Keratinocyte (primary cell): ENCODE data around the gene PRR19. TPM values are rescaled to one million over a fixed set of nuclear protein-coding genes. Genes with fewer than 3 reads are reported as not detected.

Source experiments
- DNase-seq: peaks from one replicate; pipeline ENCODE4 v3.0.0-alpha.2; 2011; ENCODE audit warnings: low read depth, missing footprints, low spot score
- FAIRE-seq: peaks from 2 replicates; lab custom pipeline; 2011; peaks lifted over from hg19 to GRCh38; lab: Jason Lieb, UNC
- H2AFZ ChIP-seq: 2 replicates; pipeline ENCODE4 v1.6.0; 2012; ENCODE audit warnings: low read length, control low read depth, inconsistent platforms; ENCODE audit not compliant: control insufficient read depth
- H3K27ac ChIP-seq: 2 replicates; pipeline ENCODE4 v1.5.1; 2011; ENCODE audit warnings: low read length; ENCODE audit not compliant: control insufficient read depth, insufficient read depth
- H3K27me3 ChIP-seq: 3 replicates; pipeline ENCODE4 v1.6.0; 2011; ENCODE audit warnings: low read length; ENCODE audit not compliant: control insufficient read depth, insufficient read depth; ENCODE audit errors: extremely low read depth
- H3K36me3 ChIP-seq, 2 experiments: 2 replicates in 1 of 2; 3 replicates in 1 of 2; pipeline ENCODE4 v1.5.1; 2011; ENCODE audit warnings: low read length in 2 of 2, mild to moderate bottlenecking in 1 of 2; ENCODE audit not compliant: control insufficient read depth in 2 of 2, insufficient read depth in 2 of 2; ENCODE audit errors: extremely low read depth in 1 of 2
- H3K4me1 ChIP-seq: 3 replicates; pipeline ENCODE4 v1.5.1; 2011; ENCODE audit warnings: low read length; ENCODE audit not compliant: control insufficient read depth, insufficient read depth; ENCODE audit errors: extremely low read depth
- H3K4me2 ChIP-seq: 3 replicates; pipeline ENCODE4 v1.6.0; 2011; ENCODE audit warnings: low read depth, low read length; ENCODE audit not compliant: control insufficient read depth, insufficient read depth; ENCODE audit errors: extremely low read depth
- H3K4me3 ChIP-seq, 3 experiments: fragments of 200-600 bp in 1 of 3; sonication (generic) in 1 of 3; 2 replicates in 2 of 3; 3 replicates in 1 of 3; pipeline ENCODE4 v1.5.1; 2011 to 2016; ENCODE audit warnings: low read length in 3 of 3, mild to moderate bottlenecking in 3 of 3, control low read depth in 2 of 3, inconsistent platforms in 1 of 3, low read depth in 1 of 3, mixed read lengths in 1 of 3, mixed run types in 1 of 3, moderate library complexity in 1 of 3; ENCODE audit not compliant: control insufficient read depth in 2 of 3, insufficient read depth in 2 of 3; ENCODE audit errors: extremely low read depth in 1 of 3
- H3K79me2 ChIP-seq: 2 replicates; pipeline ENCODE4 v1.6.0; 2012; ENCODE audit warnings: low read length; ENCODE audit not compliant: control insufficient read depth, insufficient read depth
- H3K9ac ChIP-seq: 3 replicates; pipeline ENCODE4 v1.6.0; 2011; ENCODE audit warnings: low read length; ENCODE audit not compliant: control insufficient read depth, insufficient read depth; ENCODE audit errors: extremely low read depth
- H3K9me1 ChIP-seq: 3 replicates; pipeline ENCODE4 v1.6.0; 2011; ENCODE audit warnings: low read length; ENCODE audit not compliant: control insufficient read depth, insufficient read depth; ENCODE audit errors: extremely low read depth
- H3K9me3 ChIP-seq: 2 replicates; pipeline ENCODE4 v1.5.1; 2012; ENCODE audit warnings: low read depth, low read length; ENCODE audit not compliant: control insufficient read depth
- H4K20me1 ChIP-seq: 3 replicates; pipeline ENCODE4 v1.6.0; 2011; ENCODE audit warnings: low read length; ENCODE audit not compliant: control insufficient read depth, insufficient read depth; ENCODE audit errors: extremely low read depth
- EZH2 ChIP-seq: IDR thresholded peaks from one replicate; pipeline ENCODE4 v1.6.1; 2012; ENCODE audit warnings: inconsistent platforms, mild to moderate bottlenecking, low read length, moderate library complexity
- dilution Hi-C: fragments of 300-500 bp; cut with MboI; formaldehyde crosslinking; loops from one replicate; pipeline ENCODE4 v1.7.0; 2020; ENCODE audit warnings: low sequenced_read_pairs; ENCODE audit not compliant: extremely low pct_ligation_motif_present
- polyA plus RNA-seq, 5 experiments: library from polyadenylated mRNA; depleted of rRNA in 3 of 5; stranded (reverse) in 3 of 5; stranded (forward) in 1 of 5; unstranded in 1 of 5; fragments of >200 nt; gene quantifications; 1 replicate in 1 of 5; 2 replicates in 3 of 5; 3 replicates in 1 of 5; pipeline versions ENCODE4 v1.2.1 to v1.2.3, GENCODE V29; 2011 to 2012; ENCODE audit warnings: missing spikeins in 2 of 5, low read depth in 1 of 5, low replicate concordance in 1 of 5
- TF ChIP-seq, protein P1 (sequence below), 3 experiments: IDR thresholded peaks in 1 of 3; conservative IDR thresholded peaks in 1 of 3; optimal IDR thresholded peaks in 1 of 3; 2 replicates in 2 of 3; 3 replicates in 1 of 3; pipeline versions ENCODE3 to v1.5.1; 2011; ENCODE audit warnings: low read length in 3 of 3, mild to moderate bottlenecking in 3 of 3, moderate library complexity in 2 of 3, control low read depth in 1 of 3, inconsistent platforms in 1 of 3; ENCODE audit not compliant: insufficient read depth in 2 of 3; ENCODE audit errors: extremely low read depth in 1 of 3

The PRR19 gene
- polyA plus RNA-seq, 1 donor (not counting 4 experiments of a cell fraction or from before 2014, with no cell fraction given), result 0.25 TPM

DNA sequence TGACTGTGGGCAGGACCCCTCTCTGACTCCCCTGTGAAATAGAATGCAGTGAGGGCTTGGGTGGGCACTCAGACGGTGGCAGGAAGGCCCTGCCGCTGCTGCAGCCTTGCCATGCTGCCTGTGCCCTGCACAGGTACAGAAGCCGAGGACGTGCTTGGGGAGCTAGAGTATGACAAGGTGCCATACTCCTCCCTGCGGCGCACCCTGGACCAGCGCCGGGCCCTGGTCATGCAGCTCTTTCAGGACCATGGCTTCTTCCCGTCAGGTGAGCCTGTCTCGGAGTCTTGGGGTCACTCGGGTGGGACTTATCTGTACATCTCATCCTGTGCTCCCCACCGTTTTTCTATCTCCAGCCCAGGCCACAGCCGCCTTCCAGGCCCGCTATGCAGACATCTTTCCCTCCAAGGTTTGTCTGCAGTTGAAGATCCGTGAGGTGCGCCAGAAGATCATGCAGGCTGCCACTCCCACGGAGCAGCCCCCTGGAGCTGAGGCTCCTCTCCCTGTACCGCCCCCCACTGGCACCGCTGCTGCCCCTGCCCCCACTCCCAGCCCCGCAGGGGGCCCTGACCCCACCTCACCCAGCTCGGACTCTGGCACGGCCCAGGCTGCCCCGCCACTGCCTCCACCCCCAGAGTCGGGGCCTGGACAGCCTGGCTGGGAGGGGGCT lies 7.3 kb upstream of the PRR19 start:
- dilution Hi-C loops, result no loop called here
- Histone ChIP-seq H3K27ac (no peak overlapping the region), H2AFZ (no peak overlapping the region), H3K9me3 (no peaks in the 10 kb centered on the region), H4K20me1 (no peaks in the 10 kb centered on the region), H3K36me3 (peaks cover 48 to 57% of the 10 kb centered on the region in 2 experiments), H3K4me3 (no peak overlapping the region), H3K9me1 (no peaks in the 10 kb centered on the region), H3K79me2 (no peaks in the 10 kb centered on the region), H3K27me3 (no peaks in the 10 kb centered on the region), H3K9ac (no peak overlapping the region), H3K4me1 (peaks cover 11% of the 10 kb centered on the region), H3K4me2 (no peak overlapping the region)
- no peak for DNase-seq
- TF ChIP-seq EZH2, result no peak
- TF ChIP-seq, protein P1, sequence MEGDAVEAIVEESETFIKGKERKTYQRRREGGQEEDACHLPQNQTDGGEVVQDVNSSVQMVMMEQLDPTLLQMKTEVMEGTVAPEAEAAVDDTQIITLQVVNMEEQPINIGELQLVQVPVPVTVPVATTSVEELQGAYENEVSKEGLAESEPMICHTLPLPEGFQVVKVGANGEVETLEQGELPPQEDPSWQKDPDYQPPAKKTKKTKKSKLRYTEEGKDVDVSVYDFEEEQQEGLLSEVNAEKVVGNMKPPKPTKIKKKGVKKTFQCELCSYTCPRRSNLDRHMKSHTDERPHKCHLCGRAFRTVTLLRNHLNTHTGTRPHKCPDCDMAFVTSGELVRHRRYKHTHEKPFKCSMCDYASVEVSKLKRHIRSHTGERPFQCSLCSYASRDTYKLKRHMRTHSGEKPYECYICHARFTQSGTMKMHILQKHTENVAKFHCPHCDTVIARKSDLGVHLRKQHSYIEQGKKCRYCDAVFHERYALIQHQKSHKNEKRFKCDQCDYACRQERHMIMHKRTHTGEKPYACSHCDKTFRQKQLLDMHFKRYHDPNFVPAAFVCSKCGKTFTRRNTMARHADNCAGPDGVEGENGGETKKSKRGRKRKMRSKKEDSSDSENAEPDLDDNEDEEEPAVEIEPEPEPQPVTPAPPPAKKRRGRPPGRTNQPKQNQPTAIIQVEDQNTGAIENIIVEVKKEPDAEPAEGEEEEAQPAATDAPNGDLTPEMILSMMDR (optimal IDR thresholded peaks at IDR 0.05 in 1 of 3, IDR thresholded peaks at IDR 0.05 in 1 of 3, conservative IDR thresholded peaks at IDR 0.05 in 1 of 3; ENCODE audit: extremely low read depth in 1 of 3, insufficient read depth in 2 of 3, low read length in 3 of 3), result no peak
- no peak for FAIRE-seq

DNA sequence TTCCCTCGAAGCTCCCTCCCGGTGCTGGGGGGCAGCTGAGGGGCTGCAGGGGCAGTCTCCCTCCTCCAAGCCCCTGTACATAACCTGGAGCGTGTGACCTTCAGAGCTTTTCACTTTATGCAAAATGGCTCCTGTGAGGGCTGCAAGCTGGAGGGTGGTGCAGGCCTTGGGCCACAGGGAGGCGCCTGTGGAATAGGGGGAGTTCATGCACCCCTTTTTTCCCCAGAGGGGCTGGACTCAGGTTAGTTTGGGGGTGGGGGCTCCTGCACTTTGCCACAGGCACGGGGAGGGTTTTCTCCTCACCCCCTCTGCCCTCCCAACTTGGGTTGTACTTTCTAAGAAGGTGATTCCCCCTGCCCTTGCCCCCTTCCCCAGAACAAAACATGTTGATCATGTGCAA lies 6.6 kb upstream of the PRR19 start:
- Histone ChIP-seq H4K20me1 (no peaks in the 10 kb centered on the region), H3K27ac (no peak overlapping the region), H3K79me2 (no peaks in the 10 kb centered on the region), H3K36me3 (peaks cover 43 to 52% of the 10 kb centered on the region in 2 experiments), H3K9ac (no peak overlapping the region), H3K4me3 (no peak overlapping the region), H3K4me2 (no peak overlapping the region), H3K9me1 (no peaks in the 10 kb centered on the region), H2AFZ (no peak overlapping the region), H3K27me3 (no peaks in the 10 kb centered on the region), H3K9me3 (no peaks in the 10 kb centered on the region), H3K4me1 (peaks cover 11% of the 10 kb centered on the region)
- no peak for TF ChIP-seq EZH2
- TF ChIP-seq, protein P1 (optimal IDR thresholded peaks at IDR 0.05 in 1 of 3, IDR thresholded peaks at IDR 0.05 in 1 of 3, conservative IDR thresholded peaks at IDR 0.05 in 1 of 3; ENCODE audit: extremely low read depth in 1 of 3, insufficient read depth in 2 of 3, low read length in 3 of 3), result no peak
- dilution Hi-C loops, result no loop called here
- no peak for DNase-seq
- FAIRE-seq, result no peak
